Endothelial cell (in vitro differentiated cells): ENCODE data around the gene TMEM26. TPM values are rescaled to one million over a fixed set of nuclear protein-coding genes. Genes with fewer than 3 reads are reported as not detected.

ENCODE experiments used
- DNase-seq: peaks from one replicate; pipeline ENCODE4 v3.0.0; 2021; ENCODE audit warnings: low spot score
- H3K27ac Mint-ChIP-seq: one replicate; pipeline ENCODE4 v1.8.0; 2021; ENCODE audit warnings: mixed read lengths, inconsistent platforms; ENCODE audit not compliant: unreplicated experiment
- H3K27me3 Mint-ChIP-seq: one replicate; pipeline ENCODE4 v1.8.0; 2021; ENCODE audit warnings: mild to moderate bottlenecking, moderate library complexity, mixed read lengths, inconsistent platforms; ENCODE audit not compliant: unreplicated experiment
- H3K36me3 Mint-ChIP-seq: one replicate; pipeline ENCODE4 v1.8.0; 2021; ENCODE audit warnings: mild to moderate bottlenecking, low read depth, mixed read lengths, inconsistent platforms; ENCODE audit not compliant: unreplicated experiment
- H3K4me1 Mint-ChIP-seq: one replicate; pipeline ENCODE4 v1.8.0; 2021; ENCODE audit warnings: mild to moderate bottlenecking, mixed read lengths, inconsistent platforms; ENCODE audit not compliant: unreplicated experiment
- H3K4me3 Mint-ChIP-seq: one replicate; pipeline ENCODE4 v1.8.0; 2021; ENCODE audit warnings: mild to moderate bottlenecking, mixed read lengths, inconsistent platforms; ENCODE audit not compliant: unreplicated experiment
- H3K9me3 Mint-ChIP-seq: one replicate; pipeline ENCODE4 v1.8.0; 2021; ENCODE audit warnings: mixed read lengths, inconsistent platforms; ENCODE audit not compliant: unreplicated experiment
- CTCF ChIP-seq: fragments of 200-600 bp; sonication (generic); IDR thresholded peaks from one replicate; pipeline ENCODE4 v1.5.0; 2021; ENCODE audit warnings: antibody characterized with exemption; ENCODE audit not compliant: unreplicated experiment
- total RNA-seq: library from RNA; stranded (reverse); fragmentation: NEBNext Ultra II Directional; extraction: Animal tissue kit (Norgen Biotek cat#: 25700); gene quantifications from one replicate; pipeline ENCODE4 v1.2.1, GENCODE V29; 2021; ENCODE audit not compliant: unreplicated experiment

Gene TMEM26
- total RNA-seq, 1 donor from 2014 or later, result 0.15 TPM

- no peaks in the 10 kb centered on the region for H3K9me3 Mint-ChIP-seq
- H3K4me3 Mint-ChIP-seq, result no peak overlapping the region
- no peaks in the 10 kb centered on the region for H3K27me3 Mint-ChIP-seq
- no peak for DNase-seq
- peaks cover 8% of the 10 kb centered on the region for H3K4me1 Mint-ChIP-seq
- TF ChIP-seq CTCF, result no peak
- no peaks in the 10 kb centered on the region for H3K36me3 Mint-ChIP-seq
- no peak overlapping the region for H3K27ac Mint-ChIP-seq
Measured at GRCh38 chr10:61470740-61471139, 17.6 kb upstream of the TMEM26 start.

GRCh38 chr10:61465901-61466632 is 12.9 kb upstream of the TMEM26 start:
- H3K36me3 Mint-ChIP-seq, result no peaks in the 10 kb centered on the region
- H3K4me1 Mint-ChIP-seq, result peaks cover 6% of the 10 kb centered on the region
- no peak overlapping the region for H3K27ac Mint-ChIP-seq
- no peak for DNase-seq
- no peak overlapping the region for H3K4me3 Mint-ChIP-seq
- H3K27me3 Mint-ChIP-seq, result peaks cover 2% of the 10 kb centered on the region
- no peaks in the 10 kb centered on the region for H3K9me3 Mint-ChIP-seq
- no peak for TF ChIP-seq CTCF

GRCh38 chr10:61465171-61465496 is 12.0 kb upstream of the TMEM26 start:
- Mint-ChIP-seq H3K4me3 (no peak overlapping the region), H3K9me3 (no peaks in the 10 kb centered on the region), H3K36me3 (no peaks in the 10 kb centered on the region), H3K27me3 (peaks cover 2% of the 10 kb centered on the region), H3K4me1 (peaks cover 14% of the 10 kb centered on the region), H3K27ac (no peak overlapping the region)
- no peak for DNase-seq
- TF ChIP-seq CTCF, result no peak

- Mint-ChIP-seq H3K9me3 (no peaks in the 10 kb centered on the region), H3K4me3 (no peak overlapping the region), H3K4me1 (peaks cover 16% of the 10 kb centered on the region), H3K27me3 (peaks cover 2% of the 10 kb centered on the region), H3K36me3 (no peaks in the 10 kb centered on the region), H3K27ac (no peak overlapping the region)
- no peak for DNase-seq
- TF ChIP-seq CTCF, result no peak
Measured at GRCh38 chr10:61464461-61465170, 11.4 kb upstream of the TMEM26 start.
